ENCODE data around the gene KIF21B. TPM values are rescaled to one million over a fixed set of nuclear protein-coding genes. Genes with fewer than 3 reads are reported as not detected.

The KIF21B gene
- total RNA-seq, 1 experiment from 2014 or later, result 12.7 TPM

DNA sequence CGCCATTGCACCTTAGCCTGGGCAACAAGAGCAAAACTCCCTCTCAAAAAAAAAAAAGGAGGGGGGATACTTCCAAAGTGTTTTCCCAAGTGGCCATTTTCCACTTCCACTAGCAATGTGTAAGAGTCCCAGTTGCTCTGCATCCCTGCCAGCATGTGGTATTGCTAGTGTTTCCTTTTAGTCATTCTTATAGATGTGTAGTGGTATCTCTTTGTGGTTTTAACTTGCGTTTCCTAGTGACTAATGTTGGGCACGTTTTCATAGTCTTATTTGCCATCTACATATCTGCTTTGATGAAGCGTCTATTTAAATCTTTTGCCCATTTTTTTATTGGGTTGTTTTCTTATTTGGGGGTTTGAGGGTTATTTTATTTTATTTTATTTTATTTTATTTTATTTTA, 97.7 kb downstream of the KIF21B start:
- Histone ChIP-seq H3K27me3 (ENCODE audit: control insufficient read depth, insufficient read depth, low read length) (no peaks in the 10 kb centered on the region; the same call in 1 of the 2 replicates), H3K36me3 (replicated peaks; ENCODE audit: control insufficient read depth, insufficient read depth, low read length) (no peaks in the 10 kb centered on the region), H3K4me3 (ENCODE audit: insufficient read depth, low read depth, low read length) (no peak overlapping the region)
- DNase-seq, result no peak

DNA sequence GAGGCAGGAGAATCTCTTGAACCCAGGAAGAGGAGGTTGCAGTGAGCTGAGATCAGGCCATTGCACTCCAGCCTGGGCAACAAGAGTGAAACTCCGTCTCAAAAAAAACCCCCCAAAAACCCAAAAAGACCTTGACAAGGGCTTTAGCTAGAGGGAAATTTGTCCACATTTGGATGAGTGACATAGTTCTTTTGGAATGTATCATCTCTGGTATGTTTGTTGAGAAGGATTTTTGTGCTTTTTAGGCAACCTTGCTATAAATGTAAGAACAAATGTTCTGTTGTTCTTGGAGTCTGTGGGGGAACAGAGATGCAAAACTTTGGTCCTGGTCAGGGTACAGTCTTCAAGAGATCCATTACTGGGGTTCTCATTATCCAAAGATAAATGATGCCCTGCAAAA, 99.9 kb downstream of the KIF21B start:
- H3K36me3 ChIP-seq (replicated peaks; ENCODE audit: control insufficient read depth, insufficient read depth, low read length), result no peaks in the 10 kb centered on the region
- no peak for DNase-seq
- H3K4me3 ChIP-seq (ENCODE audit: insufficient read depth, low read depth, low read length), result no peak overlapping the region
- no peaks in the 10 kb centered on the region; the same call in 1 of the 2 replicates for H3K27me3 ChIP-seq (ENCODE audit: control insufficient read depth, insufficient read depth, low read length)

- no peak overlapping the region for H3K4me3 ChIP-seq (ENCODE audit: insufficient read depth, low read depth, low read length)
- no peaks in the 10 kb centered on the region for H3K36me3 ChIP-seq (replicated peaks; ENCODE audit: control insufficient read depth, insufficient read depth, low read length)
- no peaks in the 10 kb centered on the region; the same call in 1 of the 2 replicates for H3K27me3 ChIP-seq (ENCODE audit: control insufficient read depth, insufficient read depth, low read length)
- DNase-seq, result no peak
These were observed 101.1 kb downstream of the KIF21B start for GRCh38 chr1:200922406-200922805.

DNA sequence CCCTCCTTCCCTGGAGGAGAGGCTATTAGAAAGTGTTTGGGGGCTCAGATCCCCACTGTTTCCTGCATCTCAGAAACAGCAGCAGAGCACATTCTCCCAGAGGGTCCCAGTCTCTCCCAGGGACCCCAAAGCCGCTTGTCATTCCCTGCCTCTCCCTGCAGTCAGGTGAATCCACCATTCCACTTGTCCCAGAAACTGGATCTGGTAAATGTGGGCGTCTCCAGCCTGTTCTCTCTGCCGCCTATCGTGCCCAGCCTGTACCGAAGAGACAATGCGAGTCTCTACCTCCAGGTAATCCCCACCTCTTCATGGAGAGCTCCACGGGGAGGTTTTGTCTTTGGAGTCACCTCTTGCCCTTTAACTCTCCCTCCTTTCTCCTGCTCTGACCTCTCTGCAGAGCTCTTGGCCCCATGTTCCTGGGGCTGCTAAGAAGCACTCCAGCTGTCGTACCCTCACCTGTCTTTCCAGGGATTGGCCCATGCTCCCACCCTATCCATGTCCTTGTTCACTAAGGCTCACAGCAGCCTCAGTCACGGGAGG, 101.9 kb downstream of the KIF21B start:
- no peak overlapping the region for H3K4me3 ChIP-seq (ENCODE audit: insufficient read depth, low read depth, low read length)
- no peaks in the 10 kb centered on the region; the same call in 1 of the 2 replicates for H3K27me3 ChIP-seq (ENCODE audit: control insufficient read depth, insufficient read depth, low read length)
- DNase-seq, result no peak
- no peaks in the 10 kb centered on the region for H3K36me3 ChIP-seq (replicated peaks; ENCODE audit: control insufficient read depth, insufficient read depth, low read length)

Other genes with a start within 250 kb of the KIF21B start
- not detected in 2 replicates for gene GPR25, start 150.7 kb downstream of the KIF21B start, total RNA-seq (2014; rRNA removed; shearing (Covaris generic))
- gene INAVA, start 128.8 kb downstream of the KIF21B start, total RNA-seq (2014; rRNA removed; shearing (Covaris generic)), result 44.5 and 53.8 TPM in 2 replicates
- gene CACNA1S, start 88.7 kb upstream of the KIF21B start, total RNA-seq (2014; rRNA removed; shearing (Covaris generic)), result not detected in 2 replicates
- gene ASCL5, start 103.5 kb upstream of the KIF21B start, total RNA-seq (2014; rRNA removed; shearing (Covaris generic)), result 0.30 TPM in 1 of 2 replicates, not detected in the other
- 228 and 249 TPM in 2 replicates for gene TMEM9, start 130.8 kb upstream of the KIF21B start, total RNA-seq (2014; rRNA removed; shearing (Covaris generic))
- 0.24 TPM in 1 of 2 replicates, not detected in the other for gene IGFN1, start 167.1 kb upstream of the KIF21B start, total RNA-seq (2014; rRNA removed; shearing (Covaris generic))